Esophagus (tissue), 2 donors: ENCODE data around the gene NDST1. TPM values are rescaled to one million over a fixed set of nuclear protein-coding genes. Genes with fewer than 3 reads are reported as not detected.
A peak's percentile ranks its signal among the peaks of the same experiment; 100 is the strongest.
"Not testable (repeated sequence)": the region's sequence is repeated elsewhere in the genome, so short reads cannot be mapped to it uniquely, and the experiment has no call there.

Experiments used
- H3K27ac ChIP-seq, 2 donors: one replicate each; pipeline ENCODE4 v1.5.1; 2013; ENCODE audit warnings: low read depth in 2 of 2, mild to moderate bottlenecking in 2 of 2, inconsistent platforms in 1 of 2, low read length in 1 of 2, moderate library complexity in 1 of 2
- H3K27me3 ChIP-seq, 2 donors: one replicate each; pipeline ENCODE4 v1.6.1; 2013; ENCODE audit warnings: low read length in 2 of 2, control low read depth in 1 of 2, mild to moderate bottlenecking in 1 of 2; ENCODE audit not compliant: insufficient read depth in 2 of 2, control insufficient read depth in 1 of 2
- H3K36me3 ChIP-seq, 2 donors: one replicate each; pipeline ENCODE4 v1.6.1; 2013; ENCODE audit warnings: low read length in 1 of 2; ENCODE audit not compliant: control insufficient read depth in 2 of 2, insufficient read depth in 2 of 2
- H3K4me1 ChIP-seq, 2 donors: one replicate each; pipeline ENCODE4 v1.6.1; 2013; ENCODE audit warnings: low read length in 1 of 2; ENCODE audit not compliant: control insufficient read depth in 2 of 2, insufficient read depth in 2 of 2
- H3K4me3 ChIP-seq, 2 donors: one replicate each; pipeline ENCODE4 v1.5.1; 2013; ENCODE audit warnings: low read length in 2 of 2, mild to moderate bottlenecking in 2 of 2, low read depth in 1 of 2, moderate library complexity in 1 of 2
- H3K9me3 ChIP-seq, 2 donors: one replicate each; pipeline ENCODE4 v1.6.1; 2013; ENCODE audit warnings: mild to moderate bottlenecking in 2 of 2, low read depth in 1 of 2, low read length in 1 of 2, moderate library complexity in 1 of 2; ENCODE audit not compliant: control insufficient read depth in 2 of 2, insufficient read depth in 1 of 2
- WGBS, 2 donors: extraction: QIAGEN DNeasy Blood & Tissue Kit; methylation state at CpG; one replicate each; pipeline ENCODE4 v1.1.7; 2013; 5-methylcytosine and 5-hydroxymethylcytosine counted together
- polyA plus RNA-seq, 2 donors: library from polyadenylated mRNA; stranded (reverse); fragments of 200-250 nt; gene quantifications; one replicate each; pipeline ENCODE4 v1.2.3, GENCODE V29; 2013
- donor health status: healthy with polysubstance abuse.
- donor health status: Bipolar disorder and iron deficiency.

NDST1 gene
- polyA plus RNA-seq, 2 donors: 29.9 to 37.3 TPM

- H3K27me3 ChIP-seq, H3K9me3 ChIP-seq, H3K27ac ChIP-seq, H3K36me3 ChIP-seq, H3K4me1 ChIP-seq, H3K4me3 ChIP-seq: not testable (repeated sequence)
- WGBS, 2 donors: 84 to 86% methylated on average over 6 of the region's 6 CpGs
Observed at GRCh38 chr5:150476568-150476967, 31.4 kb upstream of the NDST1 start.

DNA sequence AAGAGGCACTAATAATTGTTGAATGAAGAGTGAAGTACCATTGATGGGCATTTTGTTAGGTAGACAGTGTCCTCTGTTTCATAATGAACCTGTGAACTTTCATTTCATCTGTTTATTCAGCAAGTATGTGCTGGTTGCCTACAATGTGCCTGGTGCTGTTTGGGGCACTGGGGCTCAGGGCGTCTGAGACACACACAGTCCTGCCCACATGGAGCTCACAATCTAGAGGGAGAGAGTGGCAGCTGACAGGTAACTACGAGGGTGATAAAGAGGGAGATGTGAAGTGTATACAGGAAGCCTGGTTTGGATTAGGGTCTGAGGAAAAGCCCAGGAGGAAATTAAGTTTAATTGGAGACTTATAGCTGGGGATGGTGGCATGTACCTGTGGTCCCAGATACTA is 28.5 kb upstream of the NDST1 start:
- Histone ChIP-seq H3K4me1 (peaks cover 4 to 7% of the 10 kb centered on the region in 2 donors), H3K36me3 (no peaks in the 10 kb centered on the region), H3K9me3 (no peaks in the 10 kb centered on the region), H3K4me3 (no peak overlapping the region), H3K27me3 (no peaks in the 10 kb centered on the region), H3K27ac (no peak overlapping the region)
- WGBS, 2 donors: 64 to 73% methylated on average over 2 of the region's 2 CpGs

DNA sequence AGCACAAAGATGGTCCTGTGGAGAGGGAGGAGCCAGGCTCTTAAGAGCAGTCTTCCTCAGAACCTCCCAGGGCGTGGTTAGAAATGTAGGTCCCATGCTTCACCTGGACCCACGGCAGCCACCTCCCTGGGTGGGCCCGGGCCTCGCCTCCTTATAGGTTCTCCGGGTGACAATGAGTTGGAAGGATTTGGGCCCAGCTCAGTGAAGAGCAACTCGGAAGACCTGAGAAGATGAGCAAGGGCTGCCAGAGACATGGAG is 26.3 kb upstream of the NDST1 start:
- no peaks in the 10 kb centered on the region for H3K27me3 ChIP-seq
- no peak overlapping the region for H3K4me3 ChIP-seq
- no peaks in the 10 kb centered on the region for H3K36me3 ChIP-seq
- peaks cover 4 to 10% of the 10 kb centered on the region in 2 donors for H3K4me1 ChIP-seq
- no peaks in the 10 kb centered on the region for H3K9me3 ChIP-seq
- WGBS, 2 donors: 73 to 78% methylated on average over 6 of the region's 6 CpGs
- H3K27ac ChIP-seq: peak overlapping the region in 1 of 2 donors; percentile 67

GRCh38 chr5:150481972-150482406 is 25.9 kb upstream of the NDST1 start:
- H3K4me1 ChIP-seq: peaks cover 4 to 10% of the 10 kb centered on the region in 2 donors
- no peaks in the 10 kb centered on the region for H3K9me3 ChIP-seq
- no peak overlapping the region for H3K4me3 ChIP-seq
- no peaks in the 10 kb centered on the region for H3K36me3 ChIP-seq
- peak overlapping the region in 1 of 2 donors; percentile 67 for H3K27ac ChIP-seq
- no peaks in the 10 kb centered on the region for H3K27me3 ChIP-seq
- 53 to 54% methylated on average over 6 of the region's 6 CpGs for WGBS, 2 donors

DNA sequence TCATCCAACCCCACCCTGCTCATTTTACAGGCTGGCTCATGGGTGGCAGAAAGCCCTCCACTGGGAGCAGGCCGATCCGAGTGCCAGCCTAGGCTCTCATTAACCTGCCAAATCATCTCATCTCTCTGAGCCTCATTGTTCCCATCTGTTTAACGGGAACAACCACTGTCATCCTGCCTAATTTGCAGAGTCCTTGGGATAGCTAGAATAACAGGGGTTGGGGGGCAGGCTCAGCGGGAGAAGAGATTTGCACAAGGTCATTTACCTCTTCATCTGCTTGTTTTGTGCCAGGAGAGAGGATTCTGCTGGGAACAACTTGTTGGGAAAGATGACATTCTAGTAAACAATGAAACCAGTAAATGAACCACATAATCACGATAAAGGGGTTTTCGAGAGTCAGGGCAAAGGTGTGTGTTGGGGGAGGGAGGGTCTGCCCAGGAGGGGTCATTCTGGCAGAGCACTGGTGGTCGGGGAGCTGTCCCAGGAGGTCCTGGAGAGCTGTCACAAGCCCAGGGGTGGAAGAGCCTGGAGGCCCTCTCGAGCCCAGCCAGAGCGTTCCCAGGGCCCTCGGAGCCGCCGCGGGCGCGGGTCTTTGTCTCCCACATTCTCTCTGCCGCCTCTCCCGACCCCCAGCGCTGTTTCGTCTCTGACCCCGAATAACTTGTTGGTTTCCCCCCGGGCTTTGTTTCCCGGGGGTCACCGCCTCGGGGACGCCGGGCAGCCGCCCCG is 22.8 kb upstream of the NDST1 start:
- Histone ChIP-seq H3K4me1 (peaks cover 13 to 29% of the 10 kb centered on the region in 2 donors), H3K27me3 (no peaks in the 10 kb centered on the region)
- WGBS, 2 donors: 16 to 20% methylated on average over 27 to 28 of the region's 28 CpGs

GRCh38 chr5:150485693-150486401 is 22.1 kb upstream of the NDST1 start:
- 0 to 1% methylated on average over 60 to 90 of the region's 90 CpGs for WGBS, 2 donors
- peak overlapping the region; percentile 68 to 94 for H3K4me3 ChIP-seq
- peaks cover 13 to 36% of the 10 kb centered on the region in 2 donors for H3K4me1 ChIP-seq
- no peaks in the 10 kb centered on the region for H3K27me3 ChIP-seq
- H3K27ac ChIP-seq: peak overlapping the region; percentile 92 to 98
- no peaks in the 10 kb centered on the region for H3K9me3 ChIP-seq
- no peaks in the 10 kb centered on the region for H3K36me3 ChIP-seq

More for the DNA sequence above, 22.8 kb upstream of the NDST1 start:
- no peaks in the 10 kb centered on the region for H3K36me3 ChIP-seq
- H3K9me3 ChIP-seq: no peaks in the 10 kb centered on the region
- H3K4me3 ChIP-seq: peak overlapping the region; percentile 68 to 94
- peak overlapping the region; percentile 92 to 98 for H3K27ac ChIP-seq

- H3K4me1 ChIP-seq: peaks cover 12 to 38% of the 10 kb centered on the region in 2 donors
- H3K9me3 ChIP-seq: no peaks in the 10 kb centered on the region
- no peaks in the 10 kb centered on the region for H3K27me3 ChIP-seq
- peak overlapping the region; percentile 68 to 94 for H3K4me3 ChIP-seq
- 1 to 4% methylated on average over 34 to 60 of the region's 60 CpGs for WGBS, 2 donors
- H3K36me3 ChIP-seq: no peaks in the 10 kb centered on the region
- H3K27ac ChIP-seq: peak overlapping the region; percentile 92 to 98
Observed at GRCh38 chr5:150486402-150487198, 21.3 kb upstream of the NDST1 start.

DNA sequence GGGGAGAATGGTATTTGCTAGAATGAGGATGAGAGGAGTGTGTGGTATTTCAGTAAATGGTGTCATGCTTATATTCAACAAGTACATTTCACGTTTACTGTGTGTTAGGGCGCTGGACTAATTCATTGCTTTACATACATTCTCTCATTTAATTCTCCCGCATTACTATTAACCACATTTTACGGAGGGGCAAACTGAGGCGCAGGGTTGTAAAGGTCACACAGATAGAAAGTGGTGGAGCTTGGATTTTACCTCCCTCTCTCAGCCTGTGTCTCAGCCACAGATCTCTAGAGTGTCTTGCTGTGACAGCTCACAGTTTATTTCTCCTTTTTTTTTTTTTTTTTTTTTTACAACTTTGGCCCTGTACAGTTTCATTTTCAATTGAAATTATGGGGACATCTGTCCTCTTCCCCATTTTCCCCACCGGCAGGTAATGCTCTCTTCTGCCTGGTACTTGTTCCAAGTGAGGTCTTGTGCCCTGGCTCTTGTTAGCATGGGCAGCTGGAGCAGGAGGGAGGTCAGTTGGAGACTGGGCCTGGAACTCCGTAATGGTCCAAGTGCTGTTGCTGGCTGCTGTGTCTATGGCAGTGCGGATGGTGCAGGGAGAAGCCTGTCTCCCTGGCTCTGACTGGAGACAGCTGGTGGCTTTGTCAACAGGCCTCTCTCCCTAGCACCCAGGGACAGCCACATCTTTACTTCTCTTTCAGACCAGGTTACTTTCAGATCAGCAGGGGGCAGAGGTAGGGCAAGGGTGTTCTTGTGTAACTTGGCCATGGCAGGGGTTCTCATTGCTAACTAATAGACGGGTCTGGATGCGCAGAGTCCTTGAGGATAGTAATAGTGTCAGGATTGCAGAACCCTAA is 20.5 kb upstream of the NDST1 start:
- WGBS, 2 donors: 28 to 35% methylated on average over 10 of the region's 10 CpGs
- Histone ChIP-seq H3K4me1 (peaks cover 13 to 39% of the 10 kb centered on the region in 2 donors), H3K27ac (peak overlapping the region; percentile 92 to 98)

More for the DNA sequence above, 20.5 kb upstream of the NDST1 start:
- peak overlapping the region; percentile 68 to 94 for H3K4me3 ChIP-seq
- no peaks in the 10 kb centered on the region for H3K27me3 ChIP-seq
- peaks cover 0 to 3% of the 10 kb centered on the region in 2 donors for H3K36me3 ChIP-seq
- no peaks in the 10 kb centered on the region for H3K9me3 ChIP-seq
